Endothelial cell of umbilical vein (primary cell): ENCODE results near the gene PALD1. TPM values are rescaled to one million over a fixed set of nuclear protein-coding genes. Genes with fewer than 3 reads are reported as not detected.

Experiments
- BruUV-seq: library from RNA; stranded (reverse); fragments of 400-500 nt; replicated peaks from 2 replicates; lab custom pipeline; 2021; lab: Mats Ljungman, UMichigan
- CTCF ChIA-PET: fragments of 300-600, 350-600 bp; sonication (Branson Sonifier 250); formaldehyde crosslinking; loops from one replicate; lab custom pipeline; 2021; ENCODE audit warnings: antibody characterized with exemption, inconsistent platforms; lab: Charles Lee
- POLR2A ChIA-PET: fragments of 300-600, 350-600 bp; sonication (Branson Sonifier 250); formaldehyde crosslinking; loops from one replicate; lab custom pipeline; 2021; ENCODE audit warnings: antibody characterized with exemption, inconsistent platforms; lab: Charles Lee
- DNase-seq: peaks from one replicate; pipeline ENCODE4 v3.0.0-alpha.2; 2011; ENCODE audit warnings: low read depth, low spot score
- FAIRE-seq: peaks from 2 replicates; lab custom pipeline; 2011; peaks lifted over from hg19 to GRCh38; lab: Jason Lieb, UNC
- H2AFZ ChIP-seq: 2 replicates; pipeline ENCODE4 v1.6.0; 2012; ENCODE audit warnings: low read depth, low read length, control low read depth, inconsistent platforms
- H3K27ac ChIP-seq: 2 replicates; pipeline ENCODE4 v1.5.1; 2011; ENCODE audit warnings: low read depth, mild to moderate bottlenecking, control low read depth, low read length, moderate library complexity; ENCODE audit not compliant: insufficient read depth
- H3K27me3 ChIP-seq, 2 experiments: 2 replicates each; pipeline versions ENCODE4 v1.6.0 to v1.6.1; 2011; ENCODE audit warnings: low read length in 2 of 2, mixed read lengths in 1 of 2; ENCODE audit not compliant: control insufficient read depth in 2 of 2, insufficient read depth in 2 of 2
- H3K36me3 ChIP-seq, 2 experiments: 2 replicates in 1 of 2; 3 replicates in 1 of 2; pipeline ENCODE4 v1.5.1; 2011; ENCODE audit warnings: low read length in 2 of 2, mild to moderate bottlenecking in 1 of 2, moderate library complexity in 1 of 2; ENCODE audit not compliant: control insufficient read depth in 2 of 2, insufficient read depth in 2 of 2; ENCODE audit errors: extremely low read depth in 1 of 2
- H3K4me1 ChIP-seq: 3 replicates; pipeline ENCODE4 v1.5.1; 2011; ENCODE audit warnings: mild to moderate bottlenecking, low read length; ENCODE audit not compliant: control insufficient read depth, insufficient read depth; ENCODE audit errors: extremely low read depth
- H3K4me2 ChIP-seq: 2 replicates; pipeline ENCODE4 v1.6.1; 2011; ENCODE audit warnings: low read length, control low read depth, mixed read lengths; ENCODE audit not compliant: insufficient read depth
- H3K4me3 ChIP-seq, 3 experiments: fragments of 200-600 bp in 1 of 3; sonication (generic), shearing (Covaris generic) in 1 of 3; replicated peaks in 1 of 3; 2 replicates each; pipeline ENCODE4 v1.5.1; 2011 to 2016; ENCODE audit warnings: control low read depth in 3 of 3, low read length in 3 of 3, mild to moderate bottlenecking in 2 of 3, inconsistent platforms in 1 of 3, low read depth in 1 of 3, moderate library complexity in 1 of 3; ENCODE audit not compliant: insufficient read depth in 1 of 3
- H3K79me2 ChIP-seq: 2 replicates; pipeline ENCODE4 v1.6.0; 2012; ENCODE audit warnings: low read length, inconsistent platforms; ENCODE audit not compliant: control insufficient read depth, insufficient read depth
- H3K9ac ChIP-seq: replicated peaks from 2 replicates; pipeline ENCODE3; 2011; ENCODE audit warnings: low read length, control low read depth; ENCODE audit not compliant: insufficient read depth; ENCODE audit errors: extremely low read depth
- H3K9me1 ChIP-seq: replicated peaks from 3 replicates; pipeline ENCODE4 v1.6.0; 2011; ENCODE audit warnings: mild to moderate bottlenecking, low read length; ENCODE audit not compliant: control insufficient read depth, insufficient read depth; ENCODE audit errors: extremely low read depth
- H3K9me3 ChIP-seq: replicated peaks from 2 replicates; pipeline ENCODE4 v1.5.1; 2012; ENCODE audit warnings: low read length, inconsistent platforms; ENCODE audit not compliant: control insufficient read depth, insufficient read depth
- H4K20me1 ChIP-seq: replicated peaks from 2 replicates; pipeline ENCODE3; 2011; ENCODE audit warnings: mild to moderate bottlenecking, low read length; ENCODE audit not compliant: control insufficient read depth, insufficient read depth; ENCODE audit errors: extremely low read depth
- EZH2 ChIP-seq: IDR thresholded peaks from 2 replicates; pipeline ENCODE4 v1.6.1; 2012; ENCODE audit warnings: borderline replicate concordance, low read depth, mild to moderate bottlenecking, moderate library complexity, low read length, inconsistent platforms; ENCODE audit not compliant: severe bottlenecking
- FOS ChIP-seq: IDR thresholded peaks from 2 replicates; pipeline ENCODE4 v1.6.1; 2011; ENCODE audit warnings: mild to moderate bottlenecking, low read length, moderate library complexity, borderline replicate concordance; ENCODE audit not compliant: insufficient read depth
- GATA2 ChIP-seq: IDR thresholded peaks from 2 replicates; pipeline ENCODE4 v1.7.0; 2011; ENCODE audit warnings: low read depth, mild to moderate bottlenecking, moderate library complexity, mixed read lengths, low read length; ENCODE audit not compliant: insufficient read length, insufficient read depth
- JUN ChIP-seq: IDR thresholded peaks from 2 replicates; pipeline ENCODE4 v1.6.1; 2011; ENCODE audit warnings: borderline replicate concordance, low read depth; ENCODE audit not compliant: insufficient read length, insufficient read depth
- MYC ChIP-seq: IDR thresholded peaks from one replicate; pipeline ENCODE4 v1.6.1; 2011; ENCODE audit warnings: mild to moderate bottlenecking, low read depth, low read length
- POLR2A ChIP-seq: IDR thresholded peaks from 2 replicates; pipeline ENCODE4 v1.6.1; 2012; ENCODE audit warnings: low read depth, mild to moderate bottlenecking, control low read depth, low read length
- POLR2AphosphoS5 ChIP-seq: IDR thresholded peaks from 2 replicates; pipeline ENCODE4 v1.6.1; 2012; ENCODE audit warnings: low read depth, mild to moderate bottlenecking, control low read depth, low read length, moderate library complexity; ENCODE audit not compliant: insufficient read depth
- dilution Hi-C: fragments of 300-500 bp; cut with MboI; formaldehyde crosslinking; loops from one replicate; pipeline ENCODE4 v1.15.0; 2019; ENCODE audit warnings: low sequenced_read_pairs; ENCODE audit not compliant: extremely low pct_ligation_motif_present
- intact Hi-C: fragments of 100-400 bp; cut with micrococcal nuclease; formaldehyde crosslinking; loops from one replicate; pipeline ENCODE4 v1.10.0; 2022
- polyA plus RNA-seq, 4 experiments: library from polyadenylated mRNA; depleted of rRNA in 3 of 4; stranded (reverse) in 3 of 4; unstranded in 1 of 4; fragments of >200 nt; gene quantifications; 2 replicates each; pipeline versions ENCODE4 v1.2.1 to v1.2.3, GENCODE V29; 2011 to 2012; ENCODE audit warnings: missing spikeins in 1 of 4
- total RNA-seq: library from RNA; stranded (reverse); gene quantifications from 2 replicates; pipeline ENCODE4 v1.2.3, GENCODE V29; 2021
- TF ChIP-seq, protein P1 (sequence below): IDR thresholded peaks from 2 replicates; pipeline ENCODE4 v1.6.1; 2011; ENCODE audit not compliant: insufficient read depth, insufficient read length
- TF ChIP-seq, protein P2 (sequence below), 2 donors: IDR thresholded peaks; 1 replicate in 1 of 2; 2 replicates in 1 of 2; pipeline ENCODE4 v1.5.1; 2011; ENCODE audit warnings: low read length in 2 of 2, mild to moderate bottlenecking in 2 of 2, moderate library complexity in 2 of 2, control low read depth in 1 of 2, inconsistent platforms in 1 of 2, low read depth in 1 of 2; ENCODE audit not compliant: insufficient read depth in 1 of 2; ENCODE audit errors: extremely low read depth in 1 of 2

The PALD1 gene
- total and polyA plus RNA-seq, 2 donors (not counting 3 experiments of a cell fraction or from before 2014, with no cell fraction given): 16.6 to 73.3 TPM

DNA sequence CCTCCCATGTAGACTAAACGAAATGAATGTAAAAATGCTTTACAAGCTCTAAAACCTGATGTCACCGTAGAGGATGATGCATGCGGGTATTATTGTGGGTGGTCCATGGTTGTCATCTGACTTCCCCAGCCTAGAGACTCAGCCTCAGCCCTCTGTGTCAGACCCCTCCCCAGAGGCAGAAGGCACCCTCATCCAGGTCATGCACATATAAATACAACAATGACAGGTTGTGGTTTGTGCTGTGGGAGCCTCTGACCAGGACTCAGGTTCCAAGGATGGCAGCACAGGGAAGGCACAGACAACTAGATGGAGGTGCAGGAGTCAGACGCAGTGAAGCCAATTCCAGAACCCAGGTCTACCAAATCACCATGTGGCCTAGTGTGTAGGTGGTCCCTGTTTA lies 33.8 kb upstream of the PALD1 start:
- intact Hi-C loops (no loop called here), dilution Hi-C loops (no loop called here)
- H3K36me3 ChIP-seq: no peaks in the 10 kb centered on the region
- H3K4me2 ChIP-seq: no peak overlapping the region
- H3K4me3 ChIP-seq: no peak overlapping the region
- H3K9ac ChIP-seq: no peak overlapping the region
- H2AFZ ChIP-seq: no peak overlapping the region
- H3K4me1 ChIP-seq: no peaks in the 10 kb centered on the region
- FAIRE-seq: no peak
- DNase-seq: no peak
- H3K79me2 ChIP-seq: no peaks in the 10 kb centered on the region
- ChIA-PET POLR2A (interaction anchor here (0.9 kb wide), 1 partner anchor 40 kb away, joined by 3 read pairs; no protein-coding TSS in a partner anchor), CTCF (interaction anchor here (2.0 kb wide), 1 partner anchor 14 kb away, joined by 5 read pairs; no protein-coding TSS in a partner anchor)
- no peak overlapping the region for H3K27ac ChIP-seq
- no peaks in the 10 kb centered on the region for H4K20me1 ChIP-seq
- no peak for TF ChIP-seq FOS
- no peak for TF ChIP-seq POLR2A
- no peak for TF ChIP-seq JUN
- no peak for TF ChIP-seq POLR2AphosphoS5
- TF ChIP-seq, protein P1, sequence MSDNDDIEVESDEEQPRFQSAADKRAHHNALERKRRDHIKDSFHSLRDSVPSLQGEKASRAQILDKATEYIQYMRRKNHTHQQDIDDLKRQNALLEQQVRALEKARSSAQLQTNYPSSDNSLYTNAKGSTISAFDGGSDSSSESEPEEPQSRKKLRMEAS: no peak
- no peak for TF ChIP-seq EZH2
- no peak for TF ChIP-seq MYC
- TF ChIP-seq, protein P2, sequence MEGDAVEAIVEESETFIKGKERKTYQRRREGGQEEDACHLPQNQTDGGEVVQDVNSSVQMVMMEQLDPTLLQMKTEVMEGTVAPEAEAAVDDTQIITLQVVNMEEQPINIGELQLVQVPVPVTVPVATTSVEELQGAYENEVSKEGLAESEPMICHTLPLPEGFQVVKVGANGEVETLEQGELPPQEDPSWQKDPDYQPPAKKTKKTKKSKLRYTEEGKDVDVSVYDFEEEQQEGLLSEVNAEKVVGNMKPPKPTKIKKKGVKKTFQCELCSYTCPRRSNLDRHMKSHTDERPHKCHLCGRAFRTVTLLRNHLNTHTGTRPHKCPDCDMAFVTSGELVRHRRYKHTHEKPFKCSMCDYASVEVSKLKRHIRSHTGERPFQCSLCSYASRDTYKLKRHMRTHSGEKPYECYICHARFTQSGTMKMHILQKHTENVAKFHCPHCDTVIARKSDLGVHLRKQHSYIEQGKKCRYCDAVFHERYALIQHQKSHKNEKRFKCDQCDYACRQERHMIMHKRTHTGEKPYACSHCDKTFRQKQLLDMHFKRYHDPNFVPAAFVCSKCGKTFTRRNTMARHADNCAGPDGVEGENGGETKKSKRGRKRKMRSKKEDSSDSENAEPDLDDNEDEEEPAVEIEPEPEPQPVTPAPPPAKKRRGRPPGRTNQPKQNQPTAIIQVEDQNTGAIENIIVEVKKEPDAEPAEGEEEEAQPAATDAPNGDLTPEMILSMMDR (IDR thresholded peaks at IDR 0.05; ENCODE audit: extremely low read depth in 1 of 2, insufficient read depth in 1 of 2, low read depth in 1 of 2, low read length in 2 of 2): no peak
- no peak for TF ChIP-seq GATA2
- BruUV-seq: no TSS peak
- H3K27me3 ChIP-seq: peaks cover 31 to 32% of the 10 kb centered on the region in 2 experiments
- H3K9me3 ChIP-seq: no peaks in the 10 kb centered on the region
- H3K9me1 ChIP-seq: no peaks in the 10 kb centered on the region
